GM23338 (cell line): ENCODE results near the gene CYSLTR2. TPM values are rescaled to one million over a fixed set of nuclear protein-coding genes. Genes with fewer than 3 reads are reported as not detected.

ENCODE experiments used
- ATAC-seq: fragments of 200-7000 bp; cut with Tn5 transposase; 3 replicates; pipeline ENCODE4 v1.9.1; 2020
- DNase-seq: peaks from one replicate; pipeline ENCODE4 v3.0.0-alpha.2; 2015; ENCODE audit warnings: low spot score
- H2AFZ ChIP-seq: fragments of 200-600 bp; sonication (generic); 2 replicates; pipeline ENCODE4 v1.8.0; 2016; ENCODE audit warnings: antibody characterized with exemption, mild to moderate bottlenecking, moderate library complexity
- H3F3A ChIP-seq: fragments of 200-600 bp; sonication (generic); replicated peaks from 2 replicates; pipeline ENCODE4 v1.8.0; 2017; ENCODE audit warnings: antibody characterized with exemption, mixed run types, low read depth
- H3K27ac ChIP-seq: fragments of 200-600 bp; sonication (generic); 2 replicates; pipeline ENCODE4 v1.6.1; 2016; ENCODE audit warnings: low read depth
- H3K27me3 ChIP-seq: fragments of 200-600 bp; sonication (generic); 2 replicates; pipeline ENCODE4 v1.8.0; 2016; ENCODE audit warnings: mild to moderate bottlenecking, mixed run types, moderate library complexity; ENCODE audit not compliant: insufficient read depth
- H3K36me3 ChIP-seq: fragments of 200-600 bp; sonication (generic); 2 replicates; pipeline ENCODE4 v1.8.0; 2016; ENCODE audit warnings: mild to moderate bottlenecking; ENCODE audit not compliant: insufficient read depth
- H3K4me1 ChIP-seq: fragments of 200-600 bp; sonication (generic); 2 replicates; pipeline ENCODE4 v1.8.0; 2016; ENCODE audit warnings: mild to moderate bottlenecking, moderate library complexity; ENCODE audit not compliant: insufficient read depth
- H3K4me2 ChIP-seq: fragments of 200-600 bp; sonication (generic); 2 replicates; pipeline ENCODE4 v1.7.1; 2017; ENCODE audit warnings: mixed run types
- H3K4me3 ChIP-seq: fragments of 200-600 bp; sonication (generic); 2 replicates; pipeline ENCODE4 v1.6.1; 2016; ENCODE audit warnings: mixed run types
- H3K79me2 ChIP-seq: fragments of 200-600 bp; sonication (generic); replicated peaks from 2 replicates; pipeline ENCODE4 v1.8.0; 2017; ENCODE audit warnings: mild to moderate bottlenecking; ENCODE audit not compliant: insufficient read depth
- H3K9me2 ChIP-seq: fragments of 200-600 bp; sonication (generic); 2 replicates; pipeline ENCODE4 v1.8.0; 2017; ENCODE audit not compliant: insufficient read depth
- H4K20me1 ChIP-seq: fragments of 200-600 bp; sonication (generic); replicated peaks from 2 replicates; pipeline ENCODE4 v1.8.0; 2017; ENCODE audit warnings: mild to moderate bottlenecking; ENCODE audit not compliant: insufficient read depth
- H3K27ac Mint-ChIP-seq: 2 replicates; pipeline ENCODE4 v1.8.0; 2020; ENCODE audit warnings: inconsistent platforms, mild to moderate bottlenecking, moderate library complexity, mixed read lengths
- H3K27me3 Mint-ChIP-seq: 3 replicates; pipeline ENCODE4 v1.8.0; 2022; ENCODE audit warnings: low read depth, mild to moderate bottlenecking, moderate library complexity, mixed read lengths, inconsistent platforms; ENCODE audit not compliant: insufficient read depth, poor library complexity
- H3K36me3 Mint-ChIP-seq: 3 replicates; pipeline ENCODE4 v1.8.0; 2021; ENCODE audit warnings: low read depth, mild to moderate bottlenecking, inconsistent platforms, moderate library complexity, mixed read lengths
- H3K4me1 Mint-ChIP-seq: 3 replicates; pipeline ENCODE4 v1.8.0; 2020; ENCODE audit warnings: mild to moderate bottlenecking, inconsistent platforms, mixed read lengths
- H3K4me3 Mint-ChIP-seq: 3 replicates; pipeline ENCODE4 v1.8.0; 2021; ENCODE audit warnings: moderate library complexity, mild to moderate bottlenecking, inconsistent platforms, mixed read lengths
- H3K9me3 Mint-ChIP-seq: 3 replicates; pipeline ENCODE4 v1.8.0; 2020; ENCODE audit warnings: moderate library complexity, mild to moderate bottlenecking, inconsistent platforms, mixed read lengths
- CREB1 ChIP-seq: fragments of 250-450 bp; sonication (Bioruptor Pico); IDR thresholded peaks from 2 replicates; pipeline ENCODE4 v1.5.0; 2020; ENCODE audit warnings: low read depth, mild to moderate bottlenecking, moderate library complexity
- EZH2 ChIP-seq: fragments of 200-600 bp; sonication (generic); IDR thresholded peaks from one replicate; pipeline ENCODE4 v1.8.0; 2017; ENCODE audit warnings: antibody characterized with exemption, mild to moderate bottlenecking, low read depth; ENCODE audit not compliant: unreplicated experiment
- EZH2phosphoT487 ChIP-seq: fragments of 200-600 bp; sonication (generic); IDR thresholded peaks from one replicate; pipeline ENCODE4 v1.8.1; 2018; ENCODE audit warnings: antibody characterized with exemption; ENCODE audit not compliant: unreplicated experiment
- JUNB ChIP-seq: IDR thresholded peaks from one replicate; pipeline ENCODE4 v1.6.1; 2016; ENCODE audit warnings: antibody characterized with exemption; ENCODE audit not compliant: unreplicated experiment
- NANOG ChIP-seq: IDR thresholded peaks from 2 replicates; pipeline ENCODE4 v1.6.1; 2016; ENCODE audit warnings: antibody characterized with exemption, borderline replicate concordance
- POLR2AphosphoS5 ChIP-seq: IDR thresholded peaks from 2 replicates; pipeline ENCODE4 v1.6.1; 2016; ENCODE audit warnings: antibody characterized with exemption, low read depth
- ZNF331 ChIP-seq: fragments of 250-450 bp; sonication (Bioruptor Pico); IDR thresholded peaks from 2 replicates; pipeline ENCODE4 v1.5.0; 2020; ENCODE audit warnings: low read depth, mild to moderate bottlenecking, moderate library complexity
- polyA plus RNA-seq: library from polyadenylated mRNA; unstranded; fragments of >200 nt; fragmentation: Nextera tagmentation; extraction: Ambion mirVana; gene quantifications from 2 replicates; pipeline ENCODE4 v1.2.1, GENCODE V29; 2016
- total RNA-seq: library from RNA; depleted of rRNA; stranded (reverse); fragments of >200 nt; shearing (Covaris generic); gene quantifications from 2 replicates; pipeline ENCODE4 v1.2.3, GENCODE V29; 2014
- TF ChIP-seq, protein P1 (sequence below): IDR thresholded peaks from 2 replicates; pipeline ENCODE4 v1.6.1; 2016; ENCODE audit warnings: antibody characterized with exemption
- TF ChIP-seq, protein P2 (sequence below): IDR thresholded peaks from one replicate; pipeline ENCODE4 v1.6.1; 2018; ENCODE audit warnings: antibody characterized with exemption; ENCODE audit not compliant: unreplicated experiment
- TF ChIP-seq, protein P3 (sequence below), 2 experiments: fragments of 200-600 bp in 1 of 2; sonication (generic) in 1 of 2; conservative IDR thresholded peaks; 2 replicates each; pipeline versions ENCODE4 v1.5.1 to v1.6.1; 2016 to 2017; ENCODE audit warnings: antibody characterized with exemption in 2 of 2, low read depth in 2 of 2, mild to moderate bottlenecking in 2 of 2, moderate library complexity in 1 of 2

Gene CYSLTR2
- total and polyA plus RNA-seq, 2 experiments from 2014 or later = not detected

DNA sequence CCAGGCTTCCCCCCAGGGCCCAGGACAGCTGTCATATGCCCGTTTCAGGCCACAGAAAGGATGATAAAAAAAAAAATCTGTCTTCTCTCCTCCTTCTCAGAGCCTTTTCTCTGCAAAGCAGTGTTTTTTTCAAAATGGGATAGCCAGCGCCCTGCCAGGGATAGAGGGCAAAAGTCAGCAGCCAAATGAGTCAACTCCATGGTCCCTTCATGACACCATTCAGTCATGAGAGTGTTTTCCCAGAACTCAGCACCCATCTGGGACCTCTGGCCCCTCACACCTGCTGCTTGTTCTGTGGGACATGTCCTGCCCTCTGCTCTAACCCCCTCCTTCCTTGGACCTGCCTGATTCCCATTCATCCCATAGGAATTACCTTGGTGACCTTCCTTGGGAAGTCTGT lies 95.0 kb downstream of the CYSLTR2 start:
- TF ChIP-seq, protein P1, sequence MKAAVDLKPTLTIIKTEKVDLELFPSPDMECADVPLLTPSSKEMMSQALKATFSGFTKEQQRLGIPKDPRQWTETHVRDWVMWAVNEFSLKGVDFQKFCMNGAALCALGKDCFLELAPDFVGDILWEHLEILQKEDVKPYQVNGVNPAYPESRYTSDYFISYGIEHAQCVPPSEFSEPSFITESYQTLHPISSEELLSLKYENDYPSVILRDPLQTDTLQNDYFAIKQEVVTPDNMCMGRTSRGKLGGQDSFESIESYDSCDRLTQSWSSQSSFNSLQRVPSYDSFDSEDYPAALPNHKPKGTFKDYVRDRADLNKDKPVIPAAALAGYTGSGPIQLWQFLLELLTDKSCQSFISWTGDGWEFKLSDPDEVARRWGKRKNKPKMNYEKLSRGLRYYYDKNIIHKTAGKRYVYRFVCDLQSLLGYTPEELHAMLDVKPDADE = no peak
- TF ChIP-seq CREB1 (CRISPR knock-in tag) = no peak
- no peak for TF ChIP-seq JUNB
- TF ChIP-seq, protein P2, sequence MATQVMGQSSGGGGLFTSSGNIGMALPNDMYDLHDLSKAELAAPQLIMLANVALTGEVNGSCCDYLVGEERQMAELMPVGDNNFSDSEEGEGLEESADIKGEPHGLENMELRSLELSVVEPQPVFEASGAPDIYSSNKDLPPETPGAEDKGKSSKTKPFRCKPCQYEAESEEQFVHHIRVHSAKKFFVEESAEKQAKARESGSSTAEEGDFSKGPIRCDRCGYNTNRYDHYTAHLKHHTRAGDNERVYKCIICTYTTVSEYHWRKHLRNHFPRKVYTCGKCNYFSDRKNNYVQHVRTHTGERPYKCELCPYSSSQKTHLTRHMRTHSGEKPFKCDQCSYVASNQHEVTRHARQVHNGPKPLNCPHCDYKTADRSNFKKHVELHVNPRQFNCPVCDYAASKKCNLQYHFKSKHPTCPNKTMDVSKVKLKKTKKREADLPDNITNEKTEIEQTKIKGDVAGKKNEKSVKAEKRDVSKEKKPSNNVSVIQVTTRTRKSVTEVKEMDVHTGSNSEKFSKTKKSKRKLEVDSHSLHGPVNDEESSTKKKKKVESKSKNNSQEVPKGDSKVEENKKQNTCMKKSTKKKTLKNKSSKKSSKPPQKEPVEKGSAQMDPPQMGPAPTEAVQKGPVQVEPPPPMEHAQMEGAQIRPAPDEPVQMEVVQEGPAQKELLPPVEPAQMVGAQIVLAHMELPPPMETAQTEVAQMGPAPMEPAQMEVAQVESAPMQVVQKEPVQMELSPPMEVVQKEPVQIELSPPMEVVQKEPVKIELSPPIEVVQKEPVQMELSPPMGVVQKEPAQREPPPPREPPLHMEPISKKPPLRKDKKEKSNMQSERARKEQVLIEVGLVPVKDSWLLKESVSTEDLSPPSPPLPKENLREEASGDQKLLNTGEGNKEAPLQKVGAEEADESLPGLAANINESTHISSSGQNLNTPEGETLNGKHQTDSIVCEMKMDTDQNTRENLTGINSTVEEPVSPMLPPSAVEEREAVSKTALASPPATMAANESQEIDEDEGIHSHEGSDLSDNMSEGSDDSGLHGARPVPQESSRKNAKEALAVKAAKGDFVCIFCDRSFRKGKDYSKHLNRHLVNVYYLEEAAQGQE = no peak
- TF ChIP-seq, protein P3, sequence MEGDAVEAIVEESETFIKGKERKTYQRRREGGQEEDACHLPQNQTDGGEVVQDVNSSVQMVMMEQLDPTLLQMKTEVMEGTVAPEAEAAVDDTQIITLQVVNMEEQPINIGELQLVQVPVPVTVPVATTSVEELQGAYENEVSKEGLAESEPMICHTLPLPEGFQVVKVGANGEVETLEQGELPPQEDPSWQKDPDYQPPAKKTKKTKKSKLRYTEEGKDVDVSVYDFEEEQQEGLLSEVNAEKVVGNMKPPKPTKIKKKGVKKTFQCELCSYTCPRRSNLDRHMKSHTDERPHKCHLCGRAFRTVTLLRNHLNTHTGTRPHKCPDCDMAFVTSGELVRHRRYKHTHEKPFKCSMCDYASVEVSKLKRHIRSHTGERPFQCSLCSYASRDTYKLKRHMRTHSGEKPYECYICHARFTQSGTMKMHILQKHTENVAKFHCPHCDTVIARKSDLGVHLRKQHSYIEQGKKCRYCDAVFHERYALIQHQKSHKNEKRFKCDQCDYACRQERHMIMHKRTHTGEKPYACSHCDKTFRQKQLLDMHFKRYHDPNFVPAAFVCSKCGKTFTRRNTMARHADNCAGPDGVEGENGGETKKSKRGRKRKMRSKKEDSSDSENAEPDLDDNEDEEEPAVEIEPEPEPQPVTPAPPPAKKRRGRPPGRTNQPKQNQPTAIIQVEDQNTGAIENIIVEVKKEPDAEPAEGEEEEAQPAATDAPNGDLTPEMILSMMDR (conservative IDR thresholded peaks at IDR 0.05; ENCODE audit: low read depth in 2 of 2) = no peak
- TF ChIP-seq POLR2AphosphoS5 = no peak
- no peak for TF ChIP-seq NANOG
- no peak for TF ChIP-seq EZH2
- no peak for TF ChIP-seq EZH2phosphoT487
- ATAC-seq = no peak
- H2AFZ ChIP-seq = no peak overlapping the region
- H3K4me3 ChIP-seq = no peak overlapping the region
- no peak for DNase-seq
- Mint-ChIP-seq H3K36me3 (no peaks in the 10 kb centered on the region), H3K4me1 (peaks cover 5% of the 10 kb centered on the region; the same call in 2 of the 3 replicates), H3K9me3 (no peaks in the 10 kb centered on the region; the same call in 2 of the 3 replicates), H3K27ac (no peak overlapping the region), H3K27me3 (peaks cover 6% of the 10 kb centered on the region), H3K4me3 (no peak overlapping the region)
- H3K79me2 ChIP-seq = no peaks in the 10 kb centered on the region
- H3K4me2 ChIP-seq = no peak overlapping the region
- H3K27ac ChIP-seq = no peak overlapping the region
- no peaks in the 10 kb centered on the region for H3K27me3 ChIP-seq
- no peaks in the 10 kb centered on the region for H3F3A ChIP-seq
- H3K9me2 ChIP-seq = 0 out of 2 replicates have a peak, but pooled peaks cover 1% of the 10 kb centered on the region
- H3K4me1 ChIP-seq = no peaks in the 10 kb centered on the region
- no peaks in the 10 kb centered on the region for H3K36me3 ChIP-seq
- no peaks in the 10 kb centered on the region for H4K20me1 ChIP-seq

DNA sequence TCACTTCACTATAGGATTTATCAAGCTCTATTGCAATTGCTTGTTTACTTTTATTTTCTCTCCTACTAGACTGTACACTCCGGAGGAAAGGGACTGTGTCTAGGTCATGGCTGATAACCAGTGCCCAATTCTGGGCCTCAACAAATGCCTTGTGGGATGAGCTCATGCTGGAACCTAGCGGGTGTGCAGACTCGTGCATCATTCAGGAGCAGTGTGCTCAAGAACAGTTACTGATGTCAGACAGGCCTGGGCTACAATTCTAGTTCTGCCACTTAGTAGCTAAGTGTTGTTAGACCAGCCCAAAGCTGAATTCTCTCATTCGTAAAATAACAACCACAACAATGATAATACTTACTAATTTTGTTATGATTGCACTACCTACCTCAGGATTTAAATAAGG lies 95.4 kb downstream of the CYSLTR2 start:
- H3K4me2 ChIP-seq = no peak overlapping the region
- H3K27ac ChIP-seq = no peak overlapping the region
- H3K27ac Mint-ChIP-seq = no peak overlapping the region
- no peak overlapping the region for H3K4me3 ChIP-seq
- DNase-seq = no peak
- H3K4me1 ChIP-seq = no peaks in the 10 kb centered on the region
- H2AFZ ChIP-seq = no peak overlapping the region
- no peaks in the 10 kb centered on the region for H3F3A ChIP-seq
- H3K36me3 Mint-ChIP-seq = no peaks in the 10 kb centered on the region
- no peak overlapping the region for H3K4me3 Mint-ChIP-seq
- H3K27me3 Mint-ChIP-seq = peaks cover 6% of the 10 kb centered on the region
- no peaks in the 10 kb centered on the region for H3K27me3 ChIP-seq
- peaks cover 5% of the 10 kb centered on the region; the same call in 2 of the 3 replicates for H3K4me1 Mint-ChIP-seq
- no peaks in the 10 kb centered on the region for H4K20me1 ChIP-seq
- H3K9me3 Mint-ChIP-seq = no peaks in the 10 kb centered on the region; the same call in 2 of the 3 replicates
- no peak for ATAC-seq
- H3K9me2 ChIP-seq = no peaks in the 10 kb centered on the region
- no peaks in the 10 kb centered on the region for H3K36me3 ChIP-seq
- no peaks in the 10 kb centered on the region for H3K79me2 ChIP-seq
- TF ChIP-seq ZNF331 (CRISPR knock-in tag) (no peak), CREB1 (CRISPR knock-in tag) (no peak), EZH2phosphoT487 (no peak)
